Measurements from ENCODE around the gene C5orf47.

DNA sequence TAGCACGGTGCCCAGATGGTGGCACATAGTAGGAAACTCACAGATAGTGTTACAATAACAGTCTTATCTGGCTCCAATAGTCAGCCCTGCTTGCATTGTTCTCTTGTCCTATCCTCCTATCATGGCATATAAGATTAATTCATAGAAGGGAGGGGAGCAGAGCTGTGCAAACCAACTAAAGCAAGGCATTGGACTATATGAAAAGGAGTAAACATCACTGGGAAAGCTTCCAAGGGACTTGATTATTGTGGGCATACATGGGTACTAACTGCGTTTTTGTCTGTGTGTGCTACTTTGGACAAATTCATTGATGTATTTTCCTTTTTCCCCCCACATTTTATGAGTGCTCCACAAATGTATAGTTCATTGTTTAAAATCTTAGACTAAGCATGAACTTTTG, 43.8 kb upstream of the C5orf47 start:
- TF ChIP-seq REST (IDR thresholded peaks at IDR 0.05; ENCODE audit: insufficient read depth in 1 of 2, low read depth in 2 of 2, low read length in 2 of 2) (no peak), POLR2AphosphoS5 (IDR thresholded peaks at IDR 0.05; ENCODE audit: low read depth, low read length) (no peak), TAF1 (IDR thresholded peaks at IDR 0.05; ENCODE audit: borderline replicate concordance, insufficient read depth, low read length) (no peak), SIN3A (IDR thresholded peaks at IDR 0.05; ENCODE audit: borderline replicate concordance, insufficient read depth, low read length) (no peak), FOXP2 (optimal IDR thresholded peaks at IDR 0.05; ENCODE audit: borderline replicate concordance, extremely low read depth, extremely low read length, insufficient read depth) (no peak)

All from PFSK-1 (cell line).